Activated naive CD4-positive, alpha-beta T cell treated with anti-CD3 and anti-CD28 coated beads, Interleukin-2, amount 50 U/mL, for 24 hours (primary cell): ENCODE data around the gene FAM174C.

Experiments
- H3K27ac Mint-ChIP-seq: one replicate; pipeline ENCODE4 v1.8.0; 2021; ENCODE audit warnings: mild to moderate bottlenecking, mixed read lengths
- H3K27me3 Mint-ChIP-seq: one replicate; pipeline ENCODE4 v1.8.0; 2021; ENCODE audit warnings: mixed read lengths
- H3K36me3 Mint-ChIP-seq: one replicate; pipeline ENCODE4 v1.8.0; 2021; ENCODE audit warnings: mixed read lengths
- H3K4me1 Mint-ChIP-seq: one replicate; pipeline ENCODE4 v1.8.0; 2021; ENCODE audit warnings: mixed read lengths
- H3K4me3 Mint-ChIP-seq: one replicate; pipeline ENCODE4 v1.8.0; 2021; ENCODE audit warnings: mild to moderate bottlenecking, mixed read lengths
- H3K9me3 Mint-ChIP-seq: one replicate; pipeline ENCODE4 v1.8.0; 2021; ENCODE audit warnings: mixed read lengths

Gene FAM174C

GRCh38 chr19:1270854-1271527 is 4.3 kb upstream of the FAM174C start:
- Mint-ChIP-seq H3K36me3 (peaks cover 27% of the 10 kb centered on the region), H3K27me3 (no peaks in the 10 kb centered on the region), H3K4me1 (peaks cover 54% of the 10 kb centered on the region), H3K4me3 (peak overlapping the region; percentile 92), H3K27ac (peak overlapping the region; percentile 90), H3K9me3 (no peaks in the 10 kb centered on the region)

- Mint-ChIP-seq H3K4me3 (peak overlapping the region; percentile 92), H3K27ac (peak overlapping the region; percentile 90), H3K27me3 (no peaks in the 10 kb centered on the region), H3K9me3 (no peaks in the 10 kb centered on the region), H3K4me1 (peaks cover 55% of the 10 kb centered on the region), H3K36me3 (peaks cover 27% of the 10 kb centered on the region)
Observed at GRCh38 chr19:1271528-1272422, 3.6 kb upstream of the FAM174C start.

GRCh38 chr19:1272423-1273262 is 2.7 kb upstream of the FAM174C start:
- Mint-ChIP-seq H3K4me3 (peak overlapping the region; percentile 52), H3K27ac (peak overlapping the region; percentile 74), H3K36me3 (peaks cover 27% of the 10 kb centered on the region), H3K9me3 (no peaks in the 10 kb centered on the region), H3K4me1 (peaks cover 53% of the 10 kb centered on the region), H3K27me3 (no peaks in the 10 kb centered on the region)

DNA sequence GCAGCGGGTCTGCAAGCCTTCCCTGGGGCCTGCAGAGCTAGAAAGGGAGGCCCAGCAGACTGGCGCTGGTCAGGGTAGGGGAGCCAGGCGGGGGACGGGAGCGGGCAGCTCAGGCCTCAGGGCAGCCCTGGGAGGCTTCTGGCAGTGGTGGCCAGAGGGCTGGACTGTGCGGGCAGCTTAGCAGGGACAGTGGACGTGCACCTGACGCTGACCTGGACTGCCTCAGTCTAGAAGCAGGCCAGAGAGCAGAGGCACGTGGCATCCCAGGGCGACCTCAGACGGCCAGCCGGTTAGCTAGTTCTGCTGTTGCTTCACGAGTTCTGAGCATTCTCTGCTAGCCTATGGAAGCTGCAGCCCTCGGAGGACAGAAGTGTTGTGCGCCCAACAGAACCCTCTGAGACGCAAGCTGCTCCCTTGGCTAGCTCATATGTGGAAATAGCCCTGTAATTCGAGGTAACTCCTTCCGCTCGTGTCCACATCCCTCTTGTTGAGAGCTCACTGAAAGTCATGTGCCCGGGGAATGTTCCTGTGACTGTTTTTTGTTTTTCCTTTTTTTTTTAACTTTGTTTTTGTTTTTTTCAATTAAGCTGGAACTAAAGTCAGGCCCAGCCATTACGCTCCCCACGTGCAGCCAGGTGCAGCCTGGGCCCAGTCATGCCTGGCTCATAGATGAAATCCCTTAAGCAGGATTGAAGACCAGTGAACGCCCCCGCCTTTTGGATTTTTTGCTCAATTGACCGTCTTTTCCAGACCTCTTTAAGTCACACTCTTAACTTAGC is 1.9 kb upstream of the FAM174C start:
- Mint-ChIP-seq H3K4me3 (peak overlapping the region; percentile 72), H3K27ac (peak overlapping the region; percentile 48), H3K9me3 (no peaks in the 10 kb centered on the region), H3K27me3 (no peaks in the 10 kb centered on the region), H3K4me1 (peaks cover 52% of the 10 kb centered on the region), H3K36me3 (peaks cover 27% of the 10 kb centered on the region)

- Mint-ChIP-seq H3K9me3 (no peaks in the 10 kb centered on the region), H3K27ac (peak overlapping the region; percentile 70), H3K36me3 (peaks cover 27% of the 10 kb centered on the region), H3K27me3 (no peaks in the 10 kb centered on the region), H3K4me1 (peaks cover 47% of the 10 kb centered on the region), H3K4me3 (peak overlapping the region; percentile 74)
Observed at GRCh38 chr19:1274081-1274851, 1.1 kb upstream of the FAM174C start.

GRCh38 chr19:1274852-1275259 is 474 bp upstream of the FAM174C start:
- Mint-ChIP-seq H3K4me1 (peaks cover 52% of the 10 kb centered on the region), H3K4me3 (peak overlapping the region; percentile 74), H3K27ac (no peak overlapping the region), H3K36me3 (peaks cover 30% of the 10 kb centered on the region), H3K27me3 (no peaks in the 10 kb centered on the region), H3K9me3 (no peaks in the 10 kb centered on the region)

GRCh38 chr19:1275976-1276627 is 772 bp downstream of the FAM174C start:
- Mint-ChIP-seq H3K9me3 (no peaks in the 10 kb centered on the region), H3K4me3 (peak overlapping the region; percentile 86), H3K27me3 (no peaks in the 10 kb centered on the region), H3K27ac (peak overlapping the region; percentile 92), H3K4me1 (peaks cover 46% of the 10 kb centered on the region), H3K36me3 (peaks cover 24% of the 10 kb centered on the region)

DNA sequence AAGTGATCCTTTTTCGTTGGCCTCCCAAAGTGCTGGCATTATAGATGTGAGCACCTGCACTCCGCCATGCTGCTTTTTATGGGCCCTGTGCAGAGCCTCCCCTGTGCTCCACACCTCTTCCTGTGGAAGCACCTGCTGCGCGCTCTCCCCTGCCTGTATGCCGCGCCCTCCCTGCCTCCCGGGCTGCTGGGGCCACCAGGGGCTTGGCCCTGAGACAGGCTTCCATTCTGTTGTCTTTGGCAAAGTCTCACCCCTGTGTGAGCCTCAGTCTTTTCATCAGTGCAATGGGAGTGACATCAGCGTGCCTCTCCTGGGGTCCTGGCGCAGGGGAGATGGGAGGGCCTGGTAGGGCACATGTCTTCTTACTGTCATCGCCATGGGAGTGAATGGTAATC is 1.3 kb downstream of the FAM174C start:
- peaks cover 41% of the 10 kb centered on the region for H3K4me1 Mint-ChIP-seq
- no peaks in the 10 kb centered on the region for H3K9me3 Mint-ChIP-seq

GRCh38 chr19:1277061-1277460 is 1.7 kb downstream of the FAM174C start:
- Mint-ChIP-seq H3K27me3 (no peaks in the 10 kb centered on the region), H3K9me3 (no peaks in the 10 kb centered on the region), H3K36me3 (peaks cover 18% of the 10 kb centered on the region), H3K4me3 (peak overlapping the region; percentile 86), H3K27ac (peak overlapping the region; percentile 92), H3K4me1 (peaks cover 37% of the 10 kb centered on the region)

More for the DNA sequence above, 1.3 kb downstream of the FAM174C start:
- peak overlapping the region; percentile 92 for H3K27ac Mint-ChIP-seq
- peak overlapping the region; percentile 86 for H3K4me3 Mint-ChIP-seq
- H3K36me3 Mint-ChIP-seq = peaks cover 19% of the 10 kb centered on the region
- no peaks in the 10 kb centered on the region for H3K27me3 Mint-ChIP-seq

DNA sequence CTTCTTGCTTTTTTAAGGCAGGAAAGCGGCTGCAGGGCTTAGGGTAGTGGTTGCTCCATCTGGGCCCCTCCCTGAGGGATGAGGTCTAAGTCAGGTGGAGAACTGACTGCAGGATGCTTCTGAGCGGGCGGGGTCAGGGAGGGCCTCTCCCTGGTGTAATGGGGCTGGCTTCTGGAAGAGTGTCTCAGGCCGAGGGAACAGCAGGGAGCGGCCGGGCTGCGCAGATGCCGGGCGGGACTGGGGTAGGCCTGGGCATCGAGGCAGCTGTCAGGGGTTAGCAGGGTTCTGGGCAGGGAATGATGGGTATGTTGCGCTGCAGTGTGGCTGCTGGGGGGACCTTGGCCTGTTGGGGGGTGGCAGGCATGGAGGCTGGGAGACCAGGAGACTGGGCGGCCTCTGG is 2.7 kb downstream of the FAM174C start:
- Mint-ChIP-seq H3K27ac (peak overlapping the region; percentile 55), H3K4me1 (peaks cover 28% of the 10 kb centered on the region), H3K36me3 (peaks cover 10% of the 10 kb centered on the region), H3K4me3 (peak overlapping the region; percentile 19), H3K27me3 (no peaks in the 10 kb centered on the region), H3K9me3 (no peaks in the 10 kb centered on the region)

DNA sequence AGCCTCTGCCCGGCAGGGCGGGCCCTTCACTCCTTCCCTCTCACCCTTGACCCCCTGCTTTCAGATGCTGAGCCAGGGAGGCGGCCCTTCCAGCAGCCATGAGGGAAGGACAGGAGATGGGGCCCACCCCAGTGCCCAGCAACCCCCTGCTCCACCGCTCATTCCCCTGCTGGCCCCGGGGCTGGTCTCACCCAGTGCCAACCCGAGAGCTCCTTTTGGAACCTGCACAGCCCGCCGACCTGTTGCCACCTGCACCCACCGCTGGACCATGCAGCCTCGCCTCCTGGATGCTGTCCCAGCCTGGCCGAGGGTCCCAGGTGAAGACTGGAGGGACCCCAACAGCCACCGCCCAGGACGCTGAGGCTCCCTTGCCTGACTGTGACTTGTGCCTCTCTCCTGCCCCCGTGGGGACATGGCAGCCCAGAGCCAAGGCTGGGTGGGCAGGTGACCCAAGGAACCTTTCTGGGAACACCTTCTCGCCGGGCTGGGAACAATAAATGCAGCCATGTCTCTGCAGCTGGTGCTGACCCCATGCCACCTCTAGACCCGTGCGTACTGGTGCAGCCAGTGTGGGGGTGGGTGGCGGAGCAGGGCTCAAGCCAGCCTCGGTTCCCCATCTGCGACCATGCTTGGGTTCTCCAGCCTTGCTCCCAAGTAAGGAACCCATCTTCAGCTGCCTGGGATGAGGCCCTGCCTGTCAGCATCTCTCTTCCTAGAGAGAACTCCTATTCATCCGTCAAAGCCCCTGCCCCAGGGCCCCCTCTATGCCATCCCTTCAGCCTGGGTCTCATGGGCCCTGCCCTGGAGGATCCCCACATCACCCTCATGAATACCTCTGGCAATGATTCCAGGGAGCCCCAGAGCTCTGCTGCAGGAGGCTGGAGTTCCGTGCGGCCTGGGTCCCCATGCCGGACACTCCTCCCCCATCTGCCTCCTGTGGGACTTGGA is 3.7 kb downstream of the FAM174C start:
- H3K9me3 Mint-ChIP-seq = no peaks in the 10 kb centered on the region
- peaks cover 6% of the 10 kb centered on the region for H3K36me3 Mint-ChIP-seq
- H3K4me1 Mint-ChIP-seq = peaks cover 21% of the 10 kb centered on the region
- no peak overlapping the region for H3K4me3 Mint-ChIP-seq
- peaks cover 1% of the 10 kb centered on the region for H3K27me3 Mint-ChIP-seq
- no peak overlapping the region for H3K27ac Mint-ChIP-seq

DNA sequence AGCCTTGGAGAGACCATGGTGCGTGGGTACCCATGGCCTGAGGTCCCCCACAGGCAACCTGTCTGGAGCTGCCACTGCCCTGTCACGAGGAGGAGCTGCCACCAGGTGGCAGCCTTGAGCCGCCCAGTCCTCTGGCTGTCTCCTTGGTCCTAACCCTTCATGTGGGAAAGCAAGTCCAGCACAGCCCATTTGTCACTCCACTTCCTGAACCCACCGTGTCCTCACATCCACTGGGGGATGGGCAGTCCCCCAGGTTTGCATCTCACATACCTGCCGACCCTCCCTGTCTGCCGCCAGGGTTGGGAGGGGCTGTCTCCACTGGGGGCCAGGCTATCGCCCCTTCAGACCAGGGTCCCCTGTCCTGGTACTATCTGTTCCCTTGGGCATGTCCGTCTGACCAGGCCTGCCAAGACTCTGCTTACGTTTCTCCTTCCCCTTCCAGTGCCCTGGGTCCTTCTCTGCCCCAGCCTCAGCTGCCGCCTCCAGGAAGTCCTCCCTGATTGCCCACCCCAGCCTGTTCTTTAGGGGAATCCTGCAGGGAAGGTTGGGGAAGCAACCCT is 4.5 kb downstream of the FAM174C start:
- Mint-ChIP-seq H3K9me3 (no peaks in the 10 kb centered on the region), H3K36me3 (peaks cover 6% of the 10 kb centered on the region), H3K4me1 (peaks cover 26% of the 10 kb centered on the region), H3K27me3 (peaks cover 8% of the 10 kb centered on the region), H3K27ac (peak overlapping the region; percentile 63), H3K4me3 (no peak overlapping the region)
